Measurements from ENCODE around the gene ZCCHC13.

The ZCCHC13 gene

GRCh38 chrX:74293343-74293946 is 10.5 kb upstream of the ZCCHC13 start:
- Histone ChIP-seq H3K36me3 (ENCODE audit: insufficient read depth, low read length) (no peaks in the 10 kb centered on the region), H3K4me2 (ENCODE audit: low read depth, low read length, poor library complexity, severe bottlenecking) (peak overlapping the region; percentile 90), H3K9ac (ENCODE audit: low read depth, low read length, poor library complexity, severe bottlenecking) (peak overlapping the region; percentile 98), H3K79me2 (ENCODE audit: insufficient read depth, low read length) (peaks cover 36% of the 10 kb centered on the region), H4K20me1 (ENCODE audit: insufficient read depth, low read length, poor library complexity, severe bottlenecking) (peaks cover 14% of the 10 kb centered on the region), H3K9me2 (replicated peaks; ENCODE audit: low read depth, low read length) (no peaks in the 10 kb centered on the region), H2AFZ (ENCODE audit: low read length) (peak overlapping the region; percentile 73; the same call in 1 of the 2 replicates), H3F3A (ENCODE audit: low read depth) (no peaks in the 10 kb centered on the region), H3K27me3 (ENCODE audit: insufficient read depth, low read length, poor library complexity, severe bottlenecking) (no peaks in the 10 kb centered on the region), H3K4me1 (ENCODE audit: insufficient read depth, low read length, poor library complexity, severe bottlenecking) (peaks cover 12% of the 10 kb centered on the region), H3K9me3 (ENCODE audit: insufficient read depth, low read depth, low read length) (no peaks in the 10 kb centered on the region), H3K4me3 (ENCODE audit: low read length, poor library complexity, severe bottlenecking) (peak overlapping the region; percentile 92)
- no peak for TF ChIP-seq CTCF (conservative IDR thresholded peaks at IDR 0.05; ENCODE audit: low read length)
- TF ChIP-seq EZH2phosphoT487 (IDR thresholded peaks at IDR 0.05; ENCODE audit: borderline replicate concordance), result no peak

GRCh38 chrX:74295101-74295500 is 8.9 kb upstream of the ZCCHC13 start:
- no peak overlapping the region for H3K4me2 ChIP-seq (ENCODE audit: low read depth, low read length, poor library complexity, severe bottlenecking)
- no peak overlapping the region for H3K4me3 ChIP-seq (ENCODE audit: low read length, poor library complexity, severe bottlenecking)
- H3K27me3 ChIP-seq (ENCODE audit: insufficient read depth, low read length, poor library complexity, severe bottlenecking), result no peaks in the 10 kb centered on the region

GRCh38 chrX:74297766-74298165 is 6.2 kb upstream of the ZCCHC13 start:
- Histone ChIP-seq H2AFZ (ENCODE audit: low read length) (no peak overlapping the region), H3K9me2 (replicated peaks; ENCODE audit: low read depth, low read length) (no peaks in the 10 kb centered on the region), H3K4me3 (ENCODE audit: low read length, poor library complexity, severe bottlenecking) (no peak overlapping the region), H3K9me3 (ENCODE audit: insufficient read depth, low read depth, low read length) (no peaks in the 10 kb centered on the region), H3K4me2 (ENCODE audit: low read depth, low read length, poor library complexity, severe bottlenecking) (no peak overlapping the region), H3F3A (ENCODE audit: low read depth) (no peaks in the 10 kb centered on the region), H3K27me3 (ENCODE audit: insufficient read depth, low read length, poor library complexity, severe bottlenecking) (no peaks in the 10 kb centered on the region), H3K36me3 (ENCODE audit: insufficient read depth, low read length) (no peaks in the 10 kb centered on the region), H4K20me1 (ENCODE audit: insufficient read depth, low read length, poor library complexity, severe bottlenecking) (no peaks in the 10 kb centered on the region), H3K9ac (ENCODE audit: low read depth, low read length, poor library complexity, severe bottlenecking) (no peak overlapping the region), H3K4me1 (ENCODE audit: insufficient read depth, low read length, poor library complexity, severe bottlenecking) (peaks cover 1% of the 10 kb centered on the region), H3K79me2 (ENCODE audit: insufficient read depth, low read length) (no peaks in the 10 kb centered on the region)
- no peak for TF ChIP-seq EZH2phosphoT487 (IDR thresholded peaks at IDR 0.05; ENCODE audit: borderline replicate concordance)
- no peak for TF ChIP-seq CTCF (conservative IDR thresholded peaks at IDR 0.05; ENCODE audit: low read length)

More at GRCh38 chrX:74295101-74295500, 8.9 kb upstream of the ZCCHC13 start:
- Histone ChIP-seq H3K79me2 (ENCODE audit: insufficient read depth, low read length) (peaks cover 20% of the 10 kb centered on the region), H3K4me1 (ENCODE audit: insufficient read depth, low read length, poor library complexity, severe bottlenecking) (peaks cover 4% of the 10 kb centered on the region), H3K36me3 (ENCODE audit: insufficient read depth, low read length) (no peaks in the 10 kb centered on the region), H3F3A (ENCODE audit: low read depth) (no peaks in the 10 kb centered on the region), H3K9me2 (replicated peaks; ENCODE audit: low read depth, low read length) (no peaks in the 10 kb centered on the region), H2AFZ (ENCODE audit: low read length) (no peak overlapping the region), H4K20me1 (ENCODE audit: insufficient read depth, low read length, poor library complexity, severe bottlenecking) (no peaks in the 10 kb centered on the region), H3K9ac (ENCODE audit: low read depth, low read length, poor library complexity, severe bottlenecking) (no peak overlapping the region), H3K9me3 (ENCODE audit: insufficient read depth, low read depth, low read length) (no peaks in the 10 kb centered on the region)
- no peak for TF ChIP-seq EZH2phosphoT487 (IDR thresholded peaks at IDR 0.05; ENCODE audit: borderline replicate concordance)
- TF ChIP-seq CTCF (conservative IDR thresholded peaks at IDR 0.05; ENCODE audit: low read length), result no peak

Measured in Loucy (cell line).